Adipocyte (in vitro differentiated cells): Measurements from ENCODE around the gene NR2F1-AS1.
A peak's percentile ranks its signal among the peaks of the same experiment; 100 is the strongest.

ENCODE experiments used
- DNase-seq: peaks from one replicate; pipeline ENCODE4 v3.0.0-alpha.2; 2015; ENCODE audit warnings: low read depth
- H3K27me3 ChIP-seq: replicated peaks from 2 replicates; pipeline ENCODE4 v1.7.0; 2013; ENCODE audit warnings: mild to moderate bottlenecking, low read length, moderate library complexity; ENCODE audit not compliant: control insufficient read depth, insufficient read depth
- H3K36me3 ChIP-seq: 2 replicates; pipeline ENCODE4 v1.7.0; 2013; ENCODE audit warnings: low read length, mild to moderate bottlenecking, moderate library complexity; ENCODE audit not compliant: control insufficient read depth, insufficient read depth, severe bottlenecking
- H3K4me1 ChIP-seq: 2 replicates; pipeline ENCODE4 v1.7.0; 2013; ENCODE audit warnings: mild to moderate bottlenecking, low read length, moderate library complexity; ENCODE audit not compliant: control insufficient read depth, insufficient read depth
- H3K4me3 ChIP-seq: 2 replicates; pipeline ENCODE4 v1.7.0; 2013; ENCODE audit warnings: mild to moderate bottlenecking, low read length, moderate library complexity
- H3K9ac ChIP-seq: 2 replicates; pipeline ENCODE4 v1.7.0; 2013; ENCODE audit warnings: mild to moderate bottlenecking, low read length, moderate library complexity
- H3K9me3 ChIP-seq: 2 replicates; pipeline ENCODE4 v1.7.0; 2013; ENCODE audit warnings: mild to moderate bottlenecking, low read length, moderate library complexity; ENCODE audit not compliant: control insufficient read depth

Gene NR2F1-AS1

DNA sequence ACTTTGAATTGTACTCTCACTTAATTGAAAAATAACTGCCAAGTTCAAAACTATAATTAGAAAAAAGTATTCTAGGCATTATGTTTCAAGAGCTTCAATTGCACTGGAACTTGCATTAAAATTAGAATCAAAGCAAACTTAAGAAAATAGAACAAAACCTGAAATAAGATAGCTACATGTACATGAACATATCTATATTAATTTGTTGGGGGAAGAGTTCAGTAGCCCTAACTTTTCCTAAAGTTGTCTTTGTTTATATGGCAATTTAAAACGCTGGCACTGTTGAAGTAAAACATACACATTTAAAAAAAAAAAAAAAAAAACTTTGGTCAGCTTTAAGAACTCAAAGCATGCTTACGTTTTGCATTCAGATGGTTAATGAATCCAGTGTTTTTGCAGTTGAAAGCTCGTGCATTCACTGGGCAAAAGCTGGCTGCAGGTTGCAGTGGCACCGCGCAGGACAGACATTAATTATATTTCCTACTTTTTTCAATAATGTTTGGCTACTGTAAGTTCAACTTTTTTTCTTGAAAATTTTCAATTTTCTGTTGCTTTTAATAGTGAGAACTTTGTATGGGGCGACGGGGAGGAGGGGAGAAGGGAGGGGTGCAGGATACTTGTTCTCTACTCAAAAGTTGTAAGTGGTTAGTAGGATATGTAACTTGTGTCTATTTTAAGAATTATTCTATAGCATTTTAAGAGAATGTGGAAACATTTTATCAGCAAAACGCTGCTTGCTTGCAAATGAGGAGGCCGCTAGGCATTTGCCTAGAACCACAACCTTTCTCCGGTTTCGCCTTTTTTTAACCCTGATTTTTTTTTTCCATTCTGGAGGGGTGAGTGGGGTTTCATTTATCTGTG lies 5.9 kb upstream of the NR2F1-AS1 start:
- H3K36me3 ChIP-seq: peaks cover 9% of the 10 kb centered on the region
- H3K27me3 ChIP-seq: no peaks in the 10 kb centered on the region
- H3K4me3 ChIP-seq: peak overlapping the region; percentile 93

GRCh38 chr5:93585767-93586385 lies 4.9 kb upstream of the NR2F1-AS1 start:
- H3K9me3 ChIP-seq: no peaks in the 10 kb centered on the region
- H3K4me3 ChIP-seq: peak overlapping the region; percentile 93
- H3K27me3 ChIP-seq: no peaks in the 10 kb centered on the region
- DNase-seq: peak; percentile 46
- peaks cover 13% of the 10 kb centered on the region for H3K4me1 ChIP-seq
- peak overlapping the region; percentile 83 for H3K9ac ChIP-seq
- peaks cover 5% of the 10 kb centered on the region for H3K36me3 ChIP-seq

More for the DNA sequence above, 5.9 kb upstream of the NR2F1-AS1 start:
- peaks cover 13% of the 10 kb centered on the region for H3K4me1 ChIP-seq
- peak overlapping the region; percentile 83 for H3K9ac ChIP-seq
- H3K9me3 ChIP-seq: no peaks in the 10 kb centered on the region
- DNase-seq: no peak

DNA sequence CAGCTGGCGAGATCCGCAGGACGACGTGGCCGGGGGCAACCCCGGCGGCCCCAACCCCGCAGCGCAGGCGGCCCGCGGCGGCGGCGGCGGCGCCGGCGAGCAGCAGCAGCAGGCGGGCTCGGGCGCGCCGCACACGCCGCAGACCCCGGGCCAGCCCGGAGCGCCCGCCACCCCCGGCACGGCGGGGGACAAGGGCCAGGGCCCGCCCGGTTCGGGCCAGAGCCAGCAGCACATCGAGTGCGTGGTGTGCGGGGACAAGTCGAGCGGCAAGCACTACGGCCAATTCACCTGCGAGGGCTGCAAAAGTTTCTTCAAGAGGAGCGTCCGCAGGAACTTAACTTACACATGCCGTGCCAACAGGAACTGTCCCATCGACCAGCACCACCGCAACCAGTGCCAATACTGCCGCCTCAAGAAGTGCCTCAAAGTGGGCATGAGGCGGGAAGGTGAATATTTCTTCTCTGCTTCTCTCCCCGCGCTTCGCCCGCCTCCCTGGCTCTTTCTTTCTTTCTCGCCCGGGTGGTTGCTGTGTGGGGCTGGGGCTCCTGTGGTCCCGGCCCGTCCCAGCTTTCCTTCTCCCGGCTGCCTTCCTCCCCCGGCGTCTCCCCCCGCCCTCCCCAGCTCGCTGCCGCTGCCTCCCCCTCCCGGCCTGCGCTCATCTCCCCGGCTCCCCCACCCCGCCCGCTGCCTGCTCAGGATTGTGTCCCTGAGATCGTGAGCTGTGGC lies 4.2 kb upstream of the NR2F1-AS1 start:
- peak; percentile 58 for DNase-seq
- Histone ChIP-seq H3K9me3 (no peaks in the 10 kb centered on the region), H3K27me3 (no peaks in the 10 kb centered on the region), H3K9ac (peak overlapping the region; percentile 88), H3K36me3 (peaks cover 4% of the 10 kb centered on the region), H3K4me1 (peaks cover 13% of the 10 kb centered on the region), H3K4me3 (peak overlapping the region; percentile 93)

DNA sequence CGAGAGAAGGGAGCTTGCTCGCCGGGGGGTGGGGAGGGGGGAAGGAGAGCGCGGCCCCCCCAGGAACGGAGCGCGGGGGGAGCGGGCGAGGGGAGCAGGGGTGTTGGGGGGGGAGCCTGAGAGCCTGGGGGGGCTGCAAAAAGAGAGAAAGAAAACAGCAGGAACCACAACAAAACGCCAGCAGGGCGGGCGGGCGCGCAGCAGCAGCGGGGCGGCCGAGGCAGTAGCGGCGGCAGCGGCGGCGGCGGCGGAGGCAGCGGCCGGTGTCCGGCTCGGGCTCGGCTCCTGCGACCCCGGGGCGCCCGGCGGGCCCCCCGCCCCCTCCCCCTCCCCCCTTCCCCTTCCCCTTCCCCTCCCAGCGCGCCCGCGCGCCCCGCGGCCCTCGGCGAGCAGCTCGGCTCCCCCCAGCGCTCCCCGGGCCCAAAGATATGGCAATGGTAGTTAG lies 3.6 kb upstream of the NR2F1-AS1 start:
- DNase-seq: no peak
- Histone ChIP-seq H3K4me1 (peaks cover 13% of the 10 kb centered on the region), H3K27me3 (no peaks in the 10 kb centered on the region), H3K9ac (peak overlapping the region; percentile 96), H3K4me3 (peak overlapping the region; percentile 93), H3K9me3 (no peaks in the 10 kb centered on the region), H3K36me3 (peaks cover 4% of the 10 kb centered on the region)

- Histone ChIP-seq H3K27me3 (no peaks in the 10 kb centered on the region), H3K36me3 (peaks cover 4% of the 10 kb centered on the region), H3K4me3 (peak overlapping the region; percentile 93), H3K4me1 (peaks cover 13% of the 10 kb centered on the region), H3K9ac (peak overlapping the region; percentile 96), H3K9me3 (no peaks in the 10 kb centered on the region)
- peak; percentile 79 for DNase-seq
These were observed 3.0 kb upstream of the NR2F1-AS1 start for GRCh38 chr5:93583768-93584595.

DNA sequence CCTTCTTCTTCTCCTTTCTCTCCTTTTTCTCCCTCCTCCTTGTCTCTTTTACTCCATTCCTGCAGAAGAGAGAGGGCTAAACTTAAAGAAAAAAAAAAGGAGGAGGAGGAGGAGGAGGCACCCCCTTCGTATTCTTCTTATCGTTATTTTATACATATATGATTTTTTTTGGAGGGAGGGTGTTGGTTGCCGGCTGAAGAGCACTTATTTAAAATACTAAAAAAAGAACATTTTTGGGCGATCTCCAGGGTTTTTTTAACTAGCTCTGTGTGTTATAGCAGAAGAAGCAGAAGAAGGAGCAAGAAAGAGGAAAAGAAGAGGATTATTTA lies 2.4 kb upstream of the NR2F1-AS1 start:
- H3K9me3 ChIP-seq: no peaks in the 10 kb centered on the region
- peak overlapping the region; percentile 96 for H3K9ac ChIP-seq
- peak; percentile 48 for DNase-seq
- H3K4me1 ChIP-seq: peaks cover 13% of the 10 kb centered on the region
- H3K27me3 ChIP-seq: no peaks in the 10 kb centered on the region
- peak overlapping the region; percentile 93 for H3K4me3 ChIP-seq
- peaks cover 4% of the 10 kb centered on the region for H3K36me3 ChIP-seq

DNA sequence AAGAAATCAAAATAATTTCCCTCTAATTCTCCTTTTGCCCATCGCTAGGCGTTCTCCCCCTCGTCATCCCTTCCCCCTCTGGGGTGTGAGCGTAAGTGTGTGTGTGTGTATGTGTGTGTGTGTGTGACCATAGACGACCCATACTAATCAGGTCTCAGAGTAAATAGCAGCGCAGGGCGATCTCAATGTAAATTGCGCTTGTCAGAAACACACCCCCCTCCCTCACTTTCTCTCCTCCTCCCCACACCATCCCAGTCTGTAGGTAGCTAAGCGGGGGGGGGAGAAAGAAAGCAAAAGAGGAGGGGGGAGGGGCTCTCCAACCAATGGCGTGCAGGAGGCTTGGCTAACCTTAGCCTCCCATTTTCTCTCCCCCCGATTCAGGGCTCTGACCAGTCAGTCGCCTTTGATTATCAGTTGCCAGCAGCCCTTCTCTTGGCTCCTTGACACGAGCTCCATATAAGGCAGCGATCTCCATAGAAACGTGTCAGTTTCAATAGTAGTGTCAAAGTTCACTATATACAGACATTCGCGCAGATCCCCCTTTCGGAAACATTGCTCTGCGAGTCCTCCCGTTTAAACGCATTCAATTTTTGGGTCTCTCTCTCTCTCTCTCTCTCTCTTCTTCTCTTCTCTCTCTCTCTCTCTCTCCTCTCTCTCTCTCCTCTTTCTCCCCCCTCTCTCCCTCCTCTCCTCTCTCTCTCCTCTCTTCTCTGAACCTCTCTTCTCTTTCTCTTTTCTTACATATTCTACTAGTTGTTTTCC lies 1.8 kb upstream of the NR2F1-AS1 start, which contains the start of gene NR2F1:
Gene NR2F1, plus strand, starts transcription at position 546 of the 762 bp plus-strand sequence. CDS start 1,802 bp downstream, outside the sequence.
- H3K4me3 ChIP-seq: peak within 1 kb of the TSS; percentile 93
- peak within 1 kb of the TSS; percentile 96 for H3K9ac ChIP-seq
- DNase-seq: peak; percentile 94
- H3K27me3 ChIP-seq: no peaks in the 10 kb centered on the region
- H3K9me3 ChIP-seq: no peaks in the 10 kb centered on the region
- H3K36me3 ChIP-seq: peaks cover under 1% of the 10 kb centered on the region
- H3K4me1 ChIP-seq: peaks cover 13% of the 10 kb centered on the region

GRCh38 chr5:93582167-93582462 lies 1.1 kb upstream of the NR2F1-AS1 start:
- Histone ChIP-seq H3K9me3 (no peaks in the 10 kb centered on the region), H3K9ac (peak overlapping the region; percentile 96), H3K4me3 (peak overlapping the region; percentile 93), H3K27me3 (no peaks in the 10 kb centered on the region), H3K36me3 (no peaks in the 10 kb centered on the region), H3K4me1 (peaks cover 13% of the 10 kb centered on the region)
- no peak for DNase-seq

DNA sequence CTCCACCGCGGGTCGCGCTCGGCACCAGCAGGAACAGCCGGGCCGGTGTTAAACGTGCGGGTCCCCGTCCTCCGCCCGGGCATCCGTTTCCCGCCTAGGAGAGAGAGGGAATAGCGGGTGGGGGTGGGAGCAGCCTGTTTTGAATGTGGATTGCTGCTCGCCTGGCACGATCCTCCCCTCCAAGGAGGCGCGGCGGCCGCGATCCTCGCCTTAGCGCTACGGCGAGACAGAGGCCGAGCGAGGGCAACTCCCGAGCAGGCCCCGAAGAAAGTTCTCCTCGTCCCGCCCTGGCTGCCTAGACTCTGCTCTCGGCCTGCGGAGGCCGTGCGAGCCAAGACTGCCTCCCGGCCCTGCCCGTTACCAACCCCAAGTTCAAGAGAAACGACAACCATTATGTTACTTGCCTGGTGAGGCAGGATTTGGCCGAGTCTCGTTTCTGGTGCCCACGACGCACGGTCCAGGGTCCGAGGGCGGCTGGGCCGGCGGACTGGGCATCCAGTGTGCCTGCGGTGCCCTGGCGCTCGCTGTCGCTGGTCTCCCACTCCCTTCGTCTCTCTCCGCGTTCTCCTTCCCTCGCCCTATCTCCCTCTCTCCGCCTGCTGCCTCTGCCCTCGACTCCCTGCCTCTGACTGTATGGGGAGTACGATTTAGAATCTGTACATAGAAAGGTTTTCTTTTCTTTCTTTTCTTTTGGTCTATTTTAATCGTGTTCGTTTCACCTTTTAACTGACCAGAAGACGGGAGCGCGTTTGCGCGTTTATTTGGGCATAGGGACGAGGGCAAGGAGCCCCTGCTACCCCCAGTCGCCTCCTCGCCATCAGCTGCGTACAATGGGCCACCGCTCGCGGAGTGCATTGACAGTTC lies 724 bp downstream of the NR2F1-AS1 start:
- Histone ChIP-seq H3K9ac (peak overlapping the region; percentile 96), H3K27me3 (no peaks in the 10 kb centered on the region), H3K4me3 (peak overlapping the region; percentile 93), H3K4me1 (peaks cover 4% of the 10 kb centered on the region), H3K36me3 (no peaks in the 10 kb centered on the region), H3K9me3 (no peaks in the 10 kb centered on the region)
- peak; percentile 68 for DNase-seq
